Epithelial cell of umbilical artery (primary cell): Measurements from ENCODE around the gene OPA3. TPM values are rescaled to one million over a fixed set of nuclear protein-coding genes. Genes with fewer than 3 reads are reported as not detected.

Experiments
- total RNA-seq: library from RNA; depleted of rRNA; stranded (reverse); fragments of >200 nt; gene quantifications from 2 replicates; pipeline ENCODE4 v1.2.3, GENCODE V29; 2014

OPA3 gene
- total RNA-seq, result 4.5 and 5.6 TPM in 2 replicates

DNA sequence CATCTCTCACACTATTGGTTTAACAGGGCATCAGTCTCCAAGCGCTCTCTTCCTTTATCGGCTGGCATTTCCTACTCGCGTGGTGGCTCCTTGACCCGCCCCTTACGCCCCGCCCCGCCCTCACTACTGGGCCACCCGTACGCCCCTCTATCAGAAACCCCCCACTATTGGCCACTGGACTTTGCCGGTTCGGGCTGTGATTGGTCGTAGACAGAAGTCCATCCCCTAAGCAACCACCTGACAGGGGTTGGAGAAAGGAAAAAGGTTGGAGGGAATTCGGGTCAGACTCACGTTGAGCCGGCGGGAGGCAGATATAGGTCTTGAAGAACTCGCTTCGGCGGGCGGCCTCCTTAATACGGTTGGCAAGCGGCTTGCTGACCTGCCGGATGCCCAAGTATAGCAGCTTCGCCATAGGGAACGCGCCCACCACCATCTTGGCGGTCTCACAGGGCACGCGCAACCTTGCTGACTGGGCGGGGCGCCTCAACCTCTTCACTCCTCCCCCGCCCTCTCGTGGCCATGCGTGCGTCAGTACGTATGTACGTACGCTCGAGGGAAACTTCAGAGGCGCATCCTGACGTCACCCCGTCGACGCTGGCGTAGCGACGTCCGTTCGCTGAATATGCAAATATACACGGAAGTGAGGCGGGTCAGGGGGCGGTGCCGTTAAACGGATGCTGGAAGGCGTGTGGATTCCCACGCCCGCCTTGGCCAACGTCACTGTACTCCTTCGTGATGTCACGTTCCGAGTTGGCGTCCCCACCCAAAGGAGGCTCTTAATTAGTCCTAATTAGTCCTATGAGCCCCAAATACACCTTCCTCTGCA lies at the start of gene OPA3:
TSS of gene OPA3 (minus strand) at position 471 of the 826 bp plus-strand sequence. CDS start at position 433, 38 bp downstream.

GRCh38 chr19:45601524-45602374 lies 17.1 kb upstream of the OPA3 start, which contains the start of gene GPR4:
Gene GPR4, minus strand, starts transcription at chr19:45602212. Its CDS starts 10,346 bp downstream, at chr19:45591866.

GRCh38 chr19:45506989-45507871 lies 77.4 kb downstream of the OPA3 start, which contains the start of gene VASP:
Gene VASP, plus strand, starts transcription at chr19:45507479. Its CDS starts 293 bp downstream, at chr19:45507772.

DNA sequence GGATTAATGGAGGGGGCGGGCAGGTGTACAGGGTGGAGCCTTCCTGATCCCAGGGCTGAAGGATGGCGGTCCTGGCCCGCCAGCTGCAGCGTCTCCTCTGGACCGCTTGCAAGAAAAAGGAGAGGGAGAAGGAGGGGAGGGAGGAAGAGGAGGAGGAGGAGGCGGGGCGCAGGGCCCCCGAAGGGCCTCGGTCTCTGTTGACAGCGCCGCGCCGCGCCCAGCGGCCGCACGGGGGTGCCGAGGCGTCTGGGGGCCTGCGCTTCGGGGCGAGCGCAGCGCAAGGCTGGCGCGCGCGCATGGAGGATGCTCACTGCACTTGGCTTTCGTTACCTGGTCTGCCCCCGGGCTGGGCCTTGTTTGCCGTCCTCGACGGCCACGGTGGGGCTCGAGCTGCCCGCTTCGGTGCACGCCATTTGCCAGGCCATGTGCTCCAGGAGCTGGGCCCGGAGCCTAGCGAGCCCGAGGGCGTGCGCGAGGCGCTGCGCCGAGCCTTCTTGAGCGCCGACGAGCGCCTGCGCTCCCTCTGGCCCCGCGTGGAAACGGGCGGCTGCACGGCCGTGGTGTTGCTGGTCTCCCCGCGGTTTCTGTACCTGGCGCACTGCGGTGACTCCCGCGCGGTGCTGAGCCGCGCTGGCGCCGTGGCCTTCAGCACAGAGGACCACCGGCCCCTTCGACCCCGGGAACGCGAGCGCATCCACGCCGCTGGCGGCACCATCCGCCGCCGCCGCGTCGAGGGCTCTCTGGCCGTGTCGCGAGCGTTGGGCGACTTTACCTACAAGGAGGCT lies 86.0 kb downstream of the OPA3 start, which contains the start of gene PPM1N:
TSS of gene PPM1N (plus strand) at position 33 of the 785 bp plus-strand sequence. CDS start at position 63, 30 bp downstream.

Other genes with a start within 250 kb of the OPA3 start
- under 0.01 TPM in 1 of 2 replicates, not detected in the other for gene KLC3, start 244.1 kb downstream of the OPA3 start, total RNA-seq
- 17.5 and 28.3 TPM in 2 replicates for gene ERCC2, start 214.2 kb downstream of the OPA3 start, total RNA-seq
- 2.9 and 4.2 TPM in 2 replicates for gene PPP1R13L, start 179.7 kb downstream of the OPA3 start, total RNA-seq
- gene POLR1G, start 178.2 kb downstream of the OPA3 start, total RNA-seq, result 11.2 and 24.0 TPM in 2 replicates
- 72.2 and 100 TPM in 2 replicates for gene ERCC1, start 160.9 kb downstream of the OPA3 start, total RNA-seq
- gene FOSB, start 116.8 kb downstream of the OPA3 start, total RNA-seq, result 0.15 and 0.32 TPM in 2 replicates
- gene RTN2, start 87.8 kb downstream of the OPA3 start, total RNA-seq, result 8.4 and 21.1 TPM in 2 replicates
- gene PPM1N, start 86.4 kb downstream of the OPA3 start, total RNA-seq, result 1.4 and 1.9 TPM in 2 replicates
- gene VASP, start 77.3 kb downstream of the OPA3 start, total RNA-seq, result 135 and 170 TPM in 2 replicates
- 1.5 and 4.2 TPM in 2 replicates for gene GPR4, start 17.4 kb upstream of the OPA3 start, total RNA-seq
- 17.5 and 37.1 TPM in 2 replicates for gene EML2, start 54.6 kb upstream of the OPA3 start, total RNA-seq
- 0.15 TPM in 1 of 2 replicates, not detected in the other for gene GIPR, start 83.4 kb upstream of the OPA3 start, total RNA-seq
- gene SNRPD2, start 107.2 kb upstream of the OPA3 start, total RNA-seq, result 461 and 713 TPM in 2 replicates
- 16.7 and 26.0 TPM in 2 replicates for gene QPCTL, start 107.9 kb upstream of the OPA3 start, total RNA-seq
- gene FBXO46, start 146.1 kb upstream of the OPA3 start, total RNA-seq, result 4.3 and 5.5 TPM in 2 replicates
- gene MEIOSIN, start 148.6 kb upstream of the OPA3 start, total RNA-seq, result not detected in 2 replicates
- gene SIX5, start 184.4 kb upstream of the OPA3 start, total RNA-seq, result 4.9 and 5.8 TPM in 2 replicates
- 5.5 and 6.5 TPM in 2 replicates for gene DMPK, start 197.7 kb upstream of the OPA3 start, total RNA-seq
- 18.5 and 20.1 TPM in 2 replicates for gene DMWD, start 208.0 kb upstream of the OPA3 start, total RNA-seq
- 0.15 TPM in 1 of 2 replicates, not detected in the other for gene RSPH6A, start 230.5 kb upstream of the OPA3 start, total RNA-seq